ENCODE results near the gene S100A5.
"Not testable (repeated sequence)": the region's sequence is repeated elsewhere in the genome, so short reads cannot be mapped to it uniquely, and the experiment has no call there.

DNA sequence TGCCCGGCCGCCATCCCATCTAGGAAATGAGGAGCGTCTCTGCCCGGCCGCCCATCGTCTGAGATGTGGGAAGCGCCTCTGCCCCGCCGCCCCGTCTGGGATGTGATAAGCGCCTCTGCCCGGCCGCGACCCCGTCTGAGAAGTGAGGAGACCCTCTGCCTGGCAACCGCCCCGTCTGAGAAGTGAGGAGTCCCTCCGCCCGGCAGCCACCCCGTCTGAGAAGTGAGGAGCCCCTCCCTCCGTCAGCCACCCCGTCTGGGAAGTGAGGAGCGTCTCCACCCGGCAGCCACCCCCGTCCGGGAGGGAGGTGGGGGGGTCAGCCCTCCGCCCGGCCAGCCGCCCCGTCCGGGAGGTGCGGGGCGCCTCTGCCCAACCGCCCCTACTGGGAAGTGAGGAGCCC is 42.1 kb upstream of the S100A5 start:
- TF ChIP-seq, protein P1, sequence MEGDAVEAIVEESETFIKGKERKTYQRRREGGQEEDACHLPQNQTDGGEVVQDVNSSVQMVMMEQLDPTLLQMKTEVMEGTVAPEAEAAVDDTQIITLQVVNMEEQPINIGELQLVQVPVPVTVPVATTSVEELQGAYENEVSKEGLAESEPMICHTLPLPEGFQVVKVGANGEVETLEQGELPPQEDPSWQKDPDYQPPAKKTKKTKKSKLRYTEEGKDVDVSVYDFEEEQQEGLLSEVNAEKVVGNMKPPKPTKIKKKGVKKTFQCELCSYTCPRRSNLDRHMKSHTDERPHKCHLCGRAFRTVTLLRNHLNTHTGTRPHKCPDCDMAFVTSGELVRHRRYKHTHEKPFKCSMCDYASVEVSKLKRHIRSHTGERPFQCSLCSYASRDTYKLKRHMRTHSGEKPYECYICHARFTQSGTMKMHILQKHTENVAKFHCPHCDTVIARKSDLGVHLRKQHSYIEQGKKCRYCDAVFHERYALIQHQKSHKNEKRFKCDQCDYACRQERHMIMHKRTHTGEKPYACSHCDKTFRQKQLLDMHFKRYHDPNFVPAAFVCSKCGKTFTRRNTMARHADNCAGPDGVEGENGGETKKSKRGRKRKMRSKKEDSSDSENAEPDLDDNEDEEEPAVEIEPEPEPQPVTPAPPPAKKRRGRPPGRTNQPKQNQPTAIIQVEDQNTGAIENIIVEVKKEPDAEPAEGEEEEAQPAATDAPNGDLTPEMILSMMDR (IDR thresholded peaks at IDR 0.05): not testable (repeated sequence)
- not testable (repeated sequence) for TF ChIP-seq POLR2A (IDR thresholded peaks at IDR 0.05)
